GM23338 (cell line): Measurements from ENCODE around the gene SUPT5H. TPM values are rescaled to one million over a fixed set of nuclear protein-coding genes. Genes with fewer than 3 reads are reported as not detected.

Experiments used
- ATAC-seq: fragments of 200-7000 bp; cut with Tn5 transposase; 3 replicates; pipeline ENCODE4 v1.9.1; 2020
- DNase-seq: peaks from one replicate; pipeline ENCODE4 v3.0.0-alpha.2; 2015; ENCODE audit warnings: low spot score
- H2AFZ ChIP-seq: fragments of 200-600 bp; sonication (generic); 2 replicates; pipeline ENCODE4 v1.8.0; 2016; ENCODE audit warnings: antibody characterized with exemption, mild to moderate bottlenecking, moderate library complexity
- H3F3A ChIP-seq: fragments of 200-600 bp; sonication (generic); replicated peaks from 2 replicates; pipeline ENCODE4 v1.8.0; 2017; ENCODE audit warnings: antibody characterized with exemption, mixed run types, low read depth
- H3K27ac ChIP-seq: fragments of 200-600 bp; sonication (generic); 2 replicates; pipeline ENCODE4 v1.6.1; 2016; ENCODE audit warnings: low read depth
- H3K27me3 ChIP-seq: fragments of 200-600 bp; sonication (generic); 2 replicates; pipeline ENCODE4 v1.8.0; 2016; ENCODE audit warnings: mild to moderate bottlenecking, mixed run types, moderate library complexity; ENCODE audit not compliant: insufficient read depth
- H3K36me3 ChIP-seq: fragments of 200-600 bp; sonication (generic); 2 replicates; pipeline ENCODE4 v1.8.0; 2016; ENCODE audit warnings: mild to moderate bottlenecking; ENCODE audit not compliant: insufficient read depth
- H3K4me1 ChIP-seq: fragments of 200-600 bp; sonication (generic); 2 replicates; pipeline ENCODE4 v1.8.0; 2016; ENCODE audit warnings: mild to moderate bottlenecking, moderate library complexity; ENCODE audit not compliant: insufficient read depth
- H3K4me2 ChIP-seq: fragments of 200-600 bp; sonication (generic); 2 replicates; pipeline ENCODE4 v1.7.1; 2017; ENCODE audit warnings: mixed run types
- H3K4me3 ChIP-seq: fragments of 200-600 bp; sonication (generic); 2 replicates; pipeline ENCODE4 v1.6.1; 2016; ENCODE audit warnings: mixed run types
- H3K79me2 ChIP-seq: fragments of 200-600 bp; sonication (generic); replicated peaks from 2 replicates; pipeline ENCODE4 v1.8.0; 2017; ENCODE audit warnings: mild to moderate bottlenecking; ENCODE audit not compliant: insufficient read depth
- H3K9me2 ChIP-seq: fragments of 200-600 bp; sonication (generic); 2 replicates; pipeline ENCODE4 v1.8.0; 2017; ENCODE audit not compliant: insufficient read depth
- H4K20me1 ChIP-seq: fragments of 200-600 bp; sonication (generic); replicated peaks from 2 replicates; pipeline ENCODE4 v1.8.0; 2017; ENCODE audit warnings: mild to moderate bottlenecking; ENCODE audit not compliant: insufficient read depth
- H3K27ac Mint-ChIP-seq: 2 replicates; pipeline ENCODE4 v1.8.0; 2020; ENCODE audit warnings: inconsistent platforms, mild to moderate bottlenecking, moderate library complexity, mixed read lengths
- H3K27me3 Mint-ChIP-seq: 3 replicates; pipeline ENCODE4 v1.8.0; 2022; ENCODE audit warnings: low read depth, mild to moderate bottlenecking, moderate library complexity, mixed read lengths, inconsistent platforms; ENCODE audit not compliant: insufficient read depth, poor library complexity
- H3K36me3 Mint-ChIP-seq: 3 replicates; pipeline ENCODE4 v1.8.0; 2021; ENCODE audit warnings: low read depth, mild to moderate bottlenecking, inconsistent platforms, moderate library complexity, mixed read lengths
- H3K4me1 Mint-ChIP-seq: 3 replicates; pipeline ENCODE4 v1.8.0; 2020; ENCODE audit warnings: mild to moderate bottlenecking, inconsistent platforms, mixed read lengths
- H3K4me3 Mint-ChIP-seq: 3 replicates; pipeline ENCODE4 v1.8.0; 2021; ENCODE audit warnings: moderate library complexity, mild to moderate bottlenecking, inconsistent platforms, mixed read lengths
- H3K9me3 Mint-ChIP-seq: 3 replicates; pipeline ENCODE4 v1.8.0; 2020; ENCODE audit warnings: moderate library complexity, mild to moderate bottlenecking, inconsistent platforms, mixed read lengths
- EZH2 ChIP-seq: fragments of 200-600 bp; sonication (generic); IDR thresholded peaks from one replicate; pipeline ENCODE4 v1.8.0; 2017; ENCODE audit warnings: antibody characterized with exemption, mild to moderate bottlenecking, low read depth; ENCODE audit not compliant: unreplicated experiment
- JUNB ChIP-seq: IDR thresholded peaks from one replicate; pipeline ENCODE4 v1.6.1; 2016; ENCODE audit warnings: antibody characterized with exemption; ENCODE audit not compliant: unreplicated experiment
- STAT1 ChIP-seq: IDR thresholded peaks from one replicate; pipeline ENCODE4 v1.6.1; 2016; ENCODE audit warnings: antibody characterized with exemption; ENCODE audit not compliant: unreplicated experiment
- ZNF114 ChIP-seq: fragments of 250-450 bp; sonication (Bioruptor Pico); IDR thresholded peaks from 2 replicates; pipeline ENCODE4 v1.5.0; 2020; ENCODE audit warnings: mild to moderate bottlenecking, moderate library complexity
- ZNF462 ChIP-seq: fragments of 250-450 bp; sonication (Bioruptor Pico); IDR thresholded peaks from 2 replicates; pipeline ENCODE4 v1.5.0; 2020; ENCODE audit warnings: mild to moderate bottlenecking, moderate library complexity
- polyA plus RNA-seq: library from polyadenylated mRNA; unstranded; fragments of >200 nt; fragmentation: Nextera tagmentation; extraction: Ambion mirVana; gene quantifications from 2 replicates; pipeline ENCODE4 v1.2.1, GENCODE V29; 2016
- total RNA-seq: library from RNA; depleted of rRNA; stranded (reverse); fragments of >200 nt; shearing (Covaris generic); gene quantifications from 2 replicates; pipeline ENCODE4 v1.2.3, GENCODE V29; 2014

Gene SUPT5H
- total and polyA plus RNA-seq, 2 experiments from 2014 or later = 108 to 150 TPM

GRCh38 chr19:39412100-39412866 lies 33.1 kb upstream of the SUPT5H start, which contains the start of gene PLEKHG2 (continued):
- TF ChIP-seq ZNF462 (CRISPR knock-in tag) (no peak), STAT1 (no peak), EZH2 (no peak), JUNB (no peak)

GRCh38 chr19:39412867-39413271 lies 32.5 kb upstream of the SUPT5H start:
- Mint-ChIP-seq H3K36me3 (peaks cover 35% of the 10 kb centered on the region), H3K9me3 (peaks cover 4% of the 10 kb centered on the region; the same call in 2 of the 3 replicates), H3K27me3 (peaks cover 36% of the 10 kb centered on the region), H3K27ac (peak overlapping the region; percentile 93), H3K4me3 (peak overlapping the region; percentile 94), H3K4me1 (peaks cover 46% of the 10 kb centered on the region)
- peak; percentile 26 for ATAC-seq
- no peak overlapping the region for H2AFZ ChIP-seq
- H3K4me1 ChIP-seq = peaks cover 39% of the 10 kb centered on the region
- H3K36me3 ChIP-seq = no peaks in the 10 kb centered on the region
- H3K9me2 ChIP-seq = no peaks in the 10 kb centered on the region
- H3K4me3 ChIP-seq = peak overlapping the region; percentile 100
- H4K20me1 ChIP-seq = peaks cover 18% of the 10 kb centered on the region; the same call in 1 of the 2 replicates
- H3K4me2 ChIP-seq = peak overlapping the region; percentile 100
- peak overlapping the region; percentile 100 for H3K27ac ChIP-seq
- peaks cover 36% of the 10 kb centered on the region for H3F3A ChIP-seq
- TF ChIP-seq ZNF114 (CRISPR knock-in tag) = no peak
- no peak for TF ChIP-seq EZH2
- peaks cover 27% of the 10 kb centered on the region for H3K79me2 ChIP-seq
- no peaks in the 10 kb centered on the region for H3K27me3 ChIP-seq
- DNase-seq = peak; percentile 66
